NB4 (cell line): ENCODE measurements around the gene SSNA1.

Experiments
- CTCF ChIP-seq: IDR thresholded peaks from one replicate; pipeline ENCODE4 v1.5.1; 2012; ENCODE audit warnings: low read depth, low read length
- MYC ChIP-seq: IDR thresholded peaks from 2 replicates; pipeline ENCODE4 v1.6.1; 2011; ENCODE audit warnings: low read depth, low read length
- POLR2A ChIP-seq: IDR thresholded peaks from 2 replicates; pipeline ENCODE4 v1.6.1; 2011; ENCODE audit warnings: mild to moderate bottlenecking; ENCODE audit not compliant: insufficient read length; ENCODE audit errors: extremely low read depth

GRCh38 chr9:137148242-137148641 lies 40.2 kb upstream of the SSNA1 start:
- TF ChIP-seq POLR2A (no peak), CTCF (no peak), MYC (no peak)
